Lower lobe of right lung (tissue), 2 donors: ENCODE results near the gene LATS2. TPM values are rescaled to one million over a fixed set of nuclear protein-coding genes. Genes with fewer than 3 reads are reported as not detected.

Experiments used
- ATAC-seq, 2 donors: fragments of 200-7000 bp; cut with Tn5 transposase; one replicate each; pipeline ENCODE4 v1.9.1; 2020 to 2022; ENCODE audit warnings: mild to moderate bottlenecking in 2 of 2, moderate library complexity in 2 of 2
- DNase-seq: peaks from one replicate; pipeline ENCODE4 v3.0.0-alpha.2; 2020
- H3K27ac ChIP-seq: fragments of 200-600 bp; one replicate; pipeline ENCODE4 v1.8.0; 2022
- H3K27me3 ChIP-seq: fragments of 200-600 bp; one replicate; pipeline ENCODE4 v1.8.0; 2022; ENCODE audit warnings: low read depth
- H3K36me3 ChIP-seq: fragments of 200-600 bp; one replicate; pipeline ENCODE4 v1.8.0; 2022; ENCODE audit warnings: mild to moderate bottlenecking
- H3K4me1 ChIP-seq: fragments of 200-600 bp; one replicate; pipeline ENCODE4 v1.8.0; 2022
- H3K4me3 ChIP-seq: fragments of 200-600 bp; one replicate; pipeline ENCODE4 v1.8.0; 2022; ENCODE audit warnings: mild to moderate bottlenecking
- H3K9me3 ChIP-seq: fragments of 200-600 bp; one replicate; pipeline ENCODE4 v1.8.0; 2022
- CTCF ChIP-seq: fragments of 200-600 bp; IDR thresholded peaks from one replicate; pipeline ENCODE4 v1.8.0; 2022; ENCODE audit warnings: antibody characterized with exemption, mild to moderate bottlenecking
- intact Hi-C: fragments of 100-400 bp; cut with DNase I; formaldehyde crosslinking; loops from one replicate; pipeline ENCODE4 v1.11.0; 2022
- total RNA-seq: library from RNA; stranded (reverse); fragmentation: NEBNext Ultra II Directional; extraction: Animal tissue kit (Norgen Biotek cat#: 25700); gene quantifications from one replicate; pipeline ENCODE4 v1.2.1, GENCODE V29; 2021
- donor health status: DM: no; HTN: yes; CAD: no; lungs with severe emphysema.

LATS2 gene
- total RNA-seq, 1 donor from 2014 or later: 26.1 TPM

- intact Hi-C loops: no loop called here
- Histone ChIP-seq H3K27ac (no peak overlapping the region), H3K27me3 (no peaks in the 10 kb centered on the region), H3K4me3 (no peak overlapping the region), H3K9me3 (no peaks in the 10 kb centered on the region), H3K36me3 (no peaks in the 10 kb centered on the region), H3K4me1 (peaks cover 71% of the 10 kb centered on the region)
- no peak for TF ChIP-seq CTCF
- ATAC-seq: no peak
- DNase-seq: no peak
These were observed 3.0 kb downstream of the LATS2 start for GRCh38 chr13:21058361-21058760.

- H3K27me3 ChIP-seq: no peaks in the 10 kb centered on the region
- peaks cover 73% of the 10 kb centered on the region for H3K4me1 ChIP-seq
- TF ChIP-seq CTCF: no peak
- ATAC-seq (no peak), DNase-seq (no peak)
- no peak overlapping the region for H3K4me3 ChIP-seq
- no peak overlapping the region for H3K27ac ChIP-seq
- H3K36me3 ChIP-seq: no peaks in the 10 kb centered on the region
- H3K9me3 ChIP-seq: no peaks in the 10 kb centered on the region
- intact Hi-C loops: no loop called here
These were observed 5.8 kb downstream of the LATS2 start for GRCh38 chr13:21055511-21056045.

DNA sequence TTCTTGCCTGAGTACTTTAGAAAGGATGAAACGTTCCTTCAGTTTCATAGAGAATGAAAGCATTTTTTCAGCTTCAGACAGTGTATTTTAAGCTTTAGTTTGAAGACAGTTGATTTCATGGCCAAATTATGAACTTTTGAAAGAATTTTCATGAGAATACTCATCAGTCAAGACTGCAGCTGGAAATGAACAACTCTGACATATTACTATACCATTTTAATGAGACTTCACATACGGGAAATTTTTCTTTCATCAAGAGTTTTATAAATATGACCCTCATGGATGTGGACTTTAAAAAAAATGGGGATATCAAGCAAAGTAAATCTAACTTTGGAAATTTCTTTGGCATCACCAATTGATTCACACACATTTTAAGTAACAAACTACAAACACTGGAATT lies 6.4 kb downstream of the LATS2 start:
- Histone ChIP-seq H3K36me3 (no peaks in the 10 kb centered on the region), H3K27ac (no peak overlapping the region), H3K9me3 (no peaks in the 10 kb centered on the region), H3K4me3 (no peak overlapping the region), H3K27me3 (no peaks in the 10 kb centered on the region), H3K4me1 (peaks cover 77% of the 10 kb centered on the region)
- TF ChIP-seq CTCF: no peak
- DNase-seq (no peak), ATAC-seq (no peak)
- intact Hi-C loops: no loop called here

DNA sequence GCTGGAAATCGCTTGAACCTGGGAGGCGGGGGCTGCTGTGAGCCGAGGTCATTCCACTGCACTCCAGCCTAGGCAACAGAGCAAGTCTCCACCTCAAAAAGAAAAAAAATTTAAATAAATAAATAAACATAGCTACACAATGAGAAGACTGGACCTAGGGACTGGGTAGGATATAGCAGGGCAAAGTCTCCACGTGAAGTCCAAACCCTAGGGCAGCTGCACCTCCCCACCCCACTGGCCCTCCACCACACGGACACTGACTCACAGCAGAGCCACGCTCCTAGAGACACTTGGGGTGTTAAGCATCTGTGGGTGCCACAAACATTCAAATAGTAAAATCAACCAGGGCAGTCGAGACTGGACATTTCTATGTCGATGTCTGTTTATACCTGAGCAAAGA lies 7.1 kb downstream of the LATS2 start:
- Histone ChIP-seq H3K4me3 (no peak overlapping the region), H3K27me3 (no peaks in the 10 kb centered on the region), H3K4me1 (peaks cover 77% of the 10 kb centered on the region), H3K27ac (no peak overlapping the region), H3K36me3 (no peaks in the 10 kb centered on the region), H3K9me3 (no peaks in the 10 kb centered on the region)
- DNase-seq (no peak), ATAC-seq (peak in 1 of 2 donors; percentile 30)
- TF ChIP-seq CTCF: no peak
- intact Hi-C loops: no loop called here

- no peak for TF ChIP-seq CTCF
- Histone ChIP-seq H3K4me1 (peaks cover 75% of the 10 kb centered on the region), H3K36me3 (no peaks in the 10 kb centered on the region), H3K4me3 (no peak overlapping the region), H3K27me3 (no peaks in the 10 kb centered on the region), H3K9me3 (no peaks in the 10 kb centered on the region), H3K27ac (no peak overlapping the region)
- no peak for DNase-seq
- ATAC-seq: no peak
- intact Hi-C loops: no loop called here
These were observed 8.2 kb downstream of the LATS2 start for GRCh38 chr13:21053231-21053630.

DNA sequence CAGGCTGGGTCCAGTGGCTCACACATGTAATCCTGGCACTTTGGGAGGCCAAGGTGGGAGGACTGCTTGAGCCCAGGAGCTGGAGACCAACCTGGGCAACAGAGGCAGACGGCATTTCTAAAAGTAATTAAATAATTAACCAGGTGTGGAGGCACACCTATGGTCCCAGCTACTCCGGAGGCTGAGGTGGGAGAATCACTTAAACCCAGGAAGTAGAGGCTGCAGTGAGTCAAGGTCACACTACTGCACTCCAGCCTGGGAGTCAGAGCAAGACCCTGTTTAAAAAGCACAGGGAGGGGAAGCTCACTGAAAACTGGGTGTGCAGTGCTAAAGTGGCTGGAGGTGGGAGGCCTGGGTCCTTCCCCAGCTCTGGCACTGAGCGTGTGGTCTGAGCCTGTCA lies 9.7 kb downstream of the LATS2 start:
- no peak for DNase-seq
- H3K4me3 ChIP-seq: no peak overlapping the region
- H3K9me3 ChIP-seq: no peaks in the 10 kb centered on the region
- H3K36me3 ChIP-seq: peaks cover 5% of the 10 kb centered on the region
- TF ChIP-seq CTCF: no peak
- no peaks in the 10 kb centered on the region for H3K27me3 ChIP-seq
- intact Hi-C loops: no loop called here
- H3K4me1 ChIP-seq: peaks cover 75% of the 10 kb centered on the region
- H3K27ac ChIP-seq: no peak overlapping the region
- no peak for ATAC-seq
